HepG2 (cell line): ENCODE results near the gene PDZD7. TPM values are rescaled to one million over a fixed set of nuclear protein-coding genes. Genes with fewer than 3 reads are reported as not detected.

Source experiments
- CHCHD3 ChIP-seq: sonication (generic); formaldehyde crosslinking; IDR thresholded peaks from 2 replicates; pipeline ENCODE4 v1.8.0; 2022; ENCODE audit warnings: mild to moderate bottlenecking, missing genetic modification reagents, moderate library complexity
- IRX3 ChIP-seq: sonication (generic); formaldehyde crosslinking; IDR thresholded peaks from 2 replicates; pipeline ENCODE4 v1.8.1; 2023; ENCODE audit warnings: mild to moderate bottlenecking, low read depth, missing genetic modification reagents, borderline replicate concordance
- ISL2 ChIP-seq: sonication (generic); formaldehyde crosslinking; IDR thresholded peaks from 2 replicates; pipeline ENCODE4 v1.5.0; 2020; ENCODE audit warnings: missing genetic modification reagents
- KDM1A ChIP-seq: IDR thresholded peaks from 2 replicates; pipeline ENCODE4 v1.6.1; 2016; ENCODE audit warnings: missing compliant biosample characterization
- KDM5B ChIP-seq: sonication (generic); formaldehyde crosslinking; IDR thresholded peaks from 2 replicates; pipeline ENCODE4 v1.4.0; 2020; ENCODE audit warnings: missing genetic modification reagents, mild to moderate bottlenecking, borderline replicate concordance
- MLX ChIP-seq: IDR thresholded peaks from 2 replicates; pipeline ENCODE4 v1.6.1; 2016
- MYC ChIP-seq: sonication (generic); formaldehyde crosslinking; IDR thresholded peaks from 2 replicates; pipeline ENCODE4 v1.9.0; 2021; ENCODE audit warnings: missing genetic modification reagents, borderline replicate concordance
- PHF5A ChIP-seq: IDR thresholded peaks from one replicate; pipeline ENCODE4 v1.6.1; 2018; ENCODE audit warnings: low read depth, missing genetic modification reagents; ENCODE audit not compliant: unreplicated experiment
- PLSCR1 ChIP-seq: sonication (generic); formaldehyde crosslinking; IDR thresholded peaks from 2 replicates; pipeline ENCODE4 v1.5.0; 2020; ENCODE audit warnings: missing genetic modification reagents, mild to moderate bottlenecking, borderline replicate concordance
- ZHX1 ChIP-seq: sonication (generic); formaldehyde crosslinking; IDR thresholded peaks from 2 replicates; pipeline ENCODE4 v1.8.1; 2022; ENCODE audit warnings: low read depth, mild to moderate bottlenecking, missing genetic modification reagents
- ZNF224 ChIP-seq: sonication (generic); formaldehyde crosslinking; IDR thresholded peaks from 2 replicates; pipeline ENCODE4 v1.5.0; 2020; ENCODE audit warnings: mild to moderate bottlenecking, missing genetic modification reagents
- ZNF430 ChIP-seq: sonication (generic); formaldehyde crosslinking; IDR thresholded peaks from 2 replicates; pipeline ENCODE4 v1.9.0; 2021; ENCODE audit warnings: mild to moderate bottlenecking, missing genetic modification reagents
- ZNF572 ChIP-seq: sonication (generic); formaldehyde crosslinking; IDR thresholded peaks from 2 replicates; pipeline ENCODE4 v1.5.1; 2020; ENCODE audit warnings: mild to moderate bottlenecking, missing genetic modification reagents
- ZNF646 ChIP-seq: sonication (generic); formaldehyde crosslinking; IDR thresholded peaks from 2 replicates; pipeline ENCODE4 v1.9.0; 2021; ENCODE audit warnings: mild to moderate bottlenecking, missing genetic modification reagents
- ZUFSP ChIP-seq: sonication (generic); formaldehyde crosslinking; IDR thresholded peaks from 2 replicates; pipeline ENCODE4 v1.9.0; 2021; ENCODE audit warnings: missing genetic modification reagents, mild to moderate bottlenecking, borderline replicate concordance
- polyA plus RNA-seq, 8 experiments: library from polyadenylated mRNA; depleted of rRNA in 3 of 8; stranded (reverse) in 7 of 8; unstranded in 1 of 8; fragments of >200 nt; fragmentation: Illumina TruSeq in 4 of 8; extraction: Trizol in 4 of 8; gene quantifications; 2 replicates each; pipeline versions ENCODE4 v1.2.1 to v1.2.3, GENCODE V29; 2011 to 2016; ENCODE audit warnings: low read depth in 4 of 8, missing spikeins in 1 of 8, mixed read lengths in 1 of 8; ENCODE audit not compliant: insufficient read depth in 1 of 8
- total RNA-seq, 5 experiments: library from RNA; depleted of rRNA; stranded (reverse); fragments of >200 nt; fragmentation: Illumina TruSeq; extraction: Trizol; gene quantifications; 2 replicates each; pipeline ENCODE4 v1.2.3, GENCODE V29; 2016; ENCODE audit warnings: low read depth in 1 of 5

Gene PDZD7
- total and polyA plus RNA-seq, 2 of the 13 experiments (the other 11 are each of a cell fraction or from before 2014, with no cell fraction given) = 0.58 to 0.73 TPM

DNA sequence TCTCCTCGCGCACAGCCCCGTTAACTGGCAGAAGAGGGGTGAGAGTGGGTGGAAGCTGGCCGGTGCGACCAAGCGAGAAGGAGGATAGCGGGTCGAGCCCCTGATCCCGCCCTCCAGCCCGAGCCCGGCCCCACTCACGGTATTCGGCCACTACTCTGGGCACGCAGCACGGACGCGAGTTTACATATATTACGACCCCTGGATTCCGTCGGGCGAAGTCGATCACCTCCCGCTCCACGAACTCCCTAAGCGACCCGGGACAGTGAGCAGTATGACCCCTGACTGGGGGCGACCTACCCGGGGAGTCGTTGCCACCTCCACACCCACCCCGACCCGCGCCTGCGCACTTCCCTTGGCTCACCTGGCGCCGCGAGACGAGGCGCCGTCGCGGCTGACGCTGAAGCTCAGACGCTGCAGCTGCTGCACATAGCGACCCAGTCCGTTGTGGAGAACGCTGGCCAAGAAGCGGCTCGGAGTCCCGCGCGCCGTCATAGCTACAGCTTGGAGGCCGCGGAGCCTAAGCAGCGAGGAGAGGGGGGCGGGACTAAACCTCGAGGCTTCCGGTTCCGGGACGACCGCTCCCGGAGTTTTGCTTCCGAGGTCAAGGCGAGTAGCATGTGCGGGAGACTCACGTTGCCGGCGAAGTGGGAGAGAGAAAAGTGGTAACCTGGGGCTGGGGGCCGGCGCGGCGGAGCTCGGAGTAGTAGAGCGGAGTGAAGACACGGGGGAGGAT, 43.8 kb downstream of the PDZD7 start, which contains the start of the genes MRPL43 and TWNK (continued):
- 0 out of 2 replicates have a peak, but pooled peaks have one; percentile 23 for TF ChIP-seq ISL2
- 0 out of 2 replicates have a peak, but pooled peaks have one; percentile 30 for TF ChIP-seq MLX (CRISPR knock-in tag)
- TF ChIP-seq ZNF430 (CRISPR knock-in tag) = no peak
- no peak for TF ChIP-seq PLSCR1 (CRISPR knock-in tag)
- TF ChIP-seq MYC (CRISPR knock-in tag) = peak; percentile 96
- TF ChIP-seq IRX3 (CRISPR knock-in tag) = peak; percentile 24; the same call in 1 of the 2 replicates
- no peak for TF ChIP-seq ZUFSP
- TF ChIP-seq ZHX1 (CRISPR knock-in tag) = no peak
- no peak for TF ChIP-seq PHF5A (CRISPR knock-in tag)
- peak; percentile 80; the same call in 1 of the 2 replicates for TF ChIP-seq ZNF572 (CRISPR knock-in tag)
- no peak for TF ChIP-seq ZNF646
- TF ChIP-seq KDM5B (CRISPR knock-in tag) = peak; percentile 83; the same call in 1 of the 2 replicates
- TF ChIP-seq CHCHD3 (CRISPR knock-in tag) = no peak
- TF ChIP-seq KDM1A (CRISPR knock-in tag) = no peak
- TF ChIP-seq ZNF224 (CRISPR knock-in tag) = peak; percentile 47; the same call in 1 of the 2 replicates
